Measurements from ENCODE around the gene ACTR1B. TPM values are rescaled to one million over a fixed set of nuclear protein-coding genes. Genes with fewer than 3 reads are reported as not detected.
A peak's percentile ranks its signal among the peaks of the same experiment; 100 is the strongest.

ACTR1B gene
- total RNA-seq, 1 experiment from 2014 or later, result 28.3 TPM

DNA sequence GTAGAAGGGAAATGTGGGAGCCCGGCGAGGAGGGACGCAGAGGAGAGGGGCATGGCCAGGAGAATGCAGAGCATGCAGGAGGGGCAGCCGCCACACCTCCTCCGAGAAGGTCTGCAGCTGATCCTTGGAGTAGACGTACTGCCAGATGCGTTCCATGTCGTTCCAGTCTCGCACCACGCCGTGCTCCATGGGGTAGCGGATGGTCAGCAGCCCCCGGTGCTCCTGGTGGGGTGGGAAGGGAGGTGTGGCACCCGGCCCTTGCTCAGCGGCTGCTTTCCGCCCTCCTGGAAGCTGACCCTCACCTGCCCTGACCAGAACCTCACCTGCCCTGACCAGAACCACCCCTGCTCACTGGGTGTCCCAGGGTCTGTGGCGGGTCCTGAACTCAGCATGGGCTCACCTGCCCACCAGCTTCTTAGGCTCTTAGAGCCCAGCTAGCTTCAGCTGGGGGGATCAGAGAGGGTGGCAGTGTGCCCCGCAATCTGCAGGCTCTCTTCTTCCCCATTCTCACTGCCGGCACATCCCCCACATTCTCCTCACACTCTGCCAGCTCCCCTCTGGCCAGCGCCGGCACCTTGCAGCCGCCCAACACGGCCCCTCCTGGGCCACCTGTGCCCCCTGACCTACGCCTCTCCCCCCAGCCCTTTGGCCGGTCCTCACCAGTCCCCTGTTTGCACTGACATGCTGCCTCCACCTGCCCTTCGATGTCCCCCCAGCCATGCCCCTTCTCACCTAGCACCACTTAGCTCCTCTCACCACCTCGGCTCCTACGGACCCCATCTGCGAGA lies 4.4 kb downstream of the ACTR1B start:
- Histone ChIP-seq H3K4me3 (no peak overlapping the region), H3K27me3 (replicated peaks) (no peaks in the 10 kb centered on the region), H3K4me1 (replicated peaks) (peaks cover 13% of the 10 kb centered on the region), H3K36me3 (peaks cover 53% of the 10 kb centered on the region), H3K27ac (no peak overlapping the region), H3K9me3 (replicated peaks) (no peaks in the 10 kb centered on the region)
- DNase-seq (ENCODE audit: low read depth in 1 of 2, low spot score in 2 of 2), result no peak

DNA sequence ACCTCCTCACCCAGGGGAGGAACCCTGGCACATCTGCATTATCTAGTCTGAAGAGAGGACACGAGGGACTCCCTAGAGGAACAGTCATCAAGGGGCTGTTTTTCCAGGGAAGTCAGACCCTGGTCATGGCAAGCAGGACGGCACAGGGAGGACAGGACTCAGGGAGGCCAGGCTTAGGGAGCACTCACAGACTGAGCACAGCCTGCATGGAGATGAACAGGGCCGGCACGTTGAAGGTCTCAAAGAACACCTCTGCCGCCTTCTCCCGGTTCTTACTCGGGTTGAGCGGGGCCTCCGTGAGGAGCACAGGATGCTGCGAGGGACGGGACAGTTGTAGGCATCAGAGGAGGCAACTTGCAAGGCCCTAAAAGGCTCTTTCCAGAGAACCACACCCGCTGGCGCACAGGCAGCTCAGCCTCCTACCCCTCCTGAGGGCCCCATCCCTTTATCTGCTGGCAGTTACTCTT lies 5.1 kb downstream of the ACTR1B start:
- H3K9me3 ChIP-seq (replicated peaks), result no peaks in the 10 kb centered on the region
- H3K27ac ChIP-seq, result no peak overlapping the region
- H3K36me3 ChIP-seq, result peaks cover 59% of the 10 kb centered on the region
- H3K27me3 ChIP-seq (replicated peaks), result no peaks in the 10 kb centered on the region
- no peak for DNase-seq (ENCODE audit: low read depth in 1 of 2, low spot score in 2 of 2)
- peaks cover 20% of the 10 kb centered on the region for H3K4me1 ChIP-seq (replicated peaks)
- no peak overlapping the region for H3K4me3 ChIP-seq

DNA sequence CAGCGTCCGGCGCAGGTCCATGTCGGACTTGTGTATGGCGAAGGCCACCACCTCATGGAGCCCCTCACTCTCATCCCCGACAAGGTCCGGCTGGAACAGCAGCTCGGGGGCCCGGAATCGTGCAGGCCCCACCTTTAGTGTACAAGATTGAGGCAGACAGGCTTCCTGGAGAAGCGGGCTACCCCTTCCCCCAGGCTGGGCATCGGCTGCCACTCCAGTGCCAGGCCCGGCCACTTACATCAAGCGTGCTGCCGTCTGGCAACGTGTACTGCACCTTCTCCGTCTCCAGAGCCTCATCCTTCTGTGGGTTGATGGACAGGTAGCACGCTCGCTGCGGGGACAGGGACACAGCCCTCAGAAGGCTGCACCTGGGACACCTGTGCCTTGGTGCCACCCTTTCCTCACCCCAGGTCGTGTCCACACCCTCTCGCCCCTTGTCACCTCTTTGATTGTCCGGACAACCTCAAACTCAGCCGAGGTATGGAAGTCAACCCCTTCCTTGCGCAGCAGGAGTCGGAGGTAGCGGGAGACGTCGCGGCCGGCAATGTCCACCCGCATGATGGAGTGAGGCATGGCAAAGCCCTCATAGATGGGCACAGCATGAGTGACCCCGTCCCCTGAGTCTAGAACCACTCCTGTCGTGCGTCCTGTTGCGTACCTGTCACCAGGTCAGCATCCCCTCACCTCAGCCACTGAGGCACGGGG lies 5.7 kb downstream of the ACTR1B start:
- H3K27me3 ChIP-seq (replicated peaks), result no peaks in the 10 kb centered on the region
- H3K36me3 ChIP-seq, result peaks cover 55% of the 10 kb centered on the region
- peaks cover 24% of the 10 kb centered on the region for H3K4me1 ChIP-seq (replicated peaks)
- H3K4me3 ChIP-seq, result no peak overlapping the region
- H3K27ac ChIP-seq, result no peak overlapping the region
- peak in 1 of 2 experiments; percentile 37 for DNase-seq (ENCODE audit: low read depth in 1 of 2, low spot score in 2 of 2)
- H3K9me3 ChIP-seq (replicated peaks), result no peaks in the 10 kb centered on the region

DNA sequence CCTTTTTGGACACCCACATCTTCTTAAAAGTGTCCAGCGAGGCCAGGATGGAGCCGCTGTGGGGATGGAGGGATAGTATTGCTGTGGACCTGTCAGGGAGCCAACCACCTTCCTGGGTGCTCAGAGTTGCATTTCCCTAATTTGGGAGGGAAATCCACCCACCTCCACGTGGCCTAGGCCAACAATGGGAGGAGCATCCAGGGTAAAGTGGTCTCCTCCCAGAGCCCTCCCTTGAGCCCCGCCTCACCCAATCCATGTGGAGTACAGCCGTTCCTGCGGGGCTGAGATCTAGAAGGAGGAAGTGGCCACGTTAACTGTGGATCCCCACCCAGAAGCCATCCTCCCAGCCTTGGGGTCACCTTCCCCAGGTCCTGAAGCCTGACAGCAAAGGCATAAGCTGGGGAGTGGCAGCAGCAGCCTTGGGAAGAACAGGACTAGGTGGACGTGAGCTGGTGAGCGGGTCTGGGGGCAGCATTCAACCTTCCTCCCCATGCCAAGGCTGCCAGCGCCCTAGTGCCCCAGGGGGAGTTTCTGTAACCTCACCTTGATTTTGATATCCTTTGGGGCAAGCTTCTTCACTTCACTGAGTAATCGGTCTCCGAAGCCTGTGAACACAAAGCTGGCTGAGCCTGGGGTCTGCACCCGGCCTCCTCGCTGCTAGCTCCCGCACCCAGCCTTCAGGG lies 6.8 kb downstream of the ACTR1B start:
- H3K9me3 ChIP-seq (replicated peaks), result no peaks in the 10 kb centered on the region
- no peak overlapping the region for H3K27ac ChIP-seq
- peaks cover 55% of the 10 kb centered on the region for H3K36me3 ChIP-seq
- H3K4me1 ChIP-seq (replicated peaks), result peaks cover 18% of the 10 kb centered on the region
- peak in 1 of 2 experiments; percentile 31 for DNase-seq (ENCODE audit: low read depth in 1 of 2, low spot score in 2 of 2)
- H3K27me3 ChIP-seq (replicated peaks), result no peaks in the 10 kb centered on the region
- H3K4me3 ChIP-seq, result no peak overlapping the region

DNA sequence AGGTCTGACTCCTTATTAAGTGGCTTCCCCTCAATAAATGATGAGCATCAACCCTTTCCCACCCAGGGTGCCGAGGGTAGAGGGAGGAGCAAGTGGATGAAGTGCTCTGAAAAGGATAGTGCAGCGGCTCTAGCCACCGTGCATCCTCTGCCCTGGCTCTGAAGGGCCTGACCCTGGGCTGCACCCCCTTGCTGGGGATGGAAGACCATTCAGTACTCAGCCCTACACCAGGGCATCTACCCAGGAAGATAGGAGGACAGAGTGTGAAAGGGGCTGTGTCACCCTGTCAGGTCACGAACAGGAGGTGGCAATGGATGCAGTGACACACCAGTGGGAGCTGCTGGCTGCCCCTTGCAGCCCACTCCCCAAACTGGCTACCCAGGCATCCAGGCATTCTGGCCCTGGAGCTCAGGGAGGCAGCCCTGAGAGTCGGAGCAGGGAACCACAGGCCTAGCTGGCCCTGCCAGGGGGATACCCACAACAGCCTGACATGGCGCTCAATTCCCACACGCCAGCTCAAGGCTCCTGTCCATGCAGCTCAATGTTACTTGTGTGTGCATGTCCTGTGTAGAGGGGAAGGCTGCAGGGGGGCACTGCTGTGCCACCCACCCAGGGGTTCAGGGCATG lies 7.6 kb downstream of the ACTR1B start:
- no peak overlapping the region for H3K27ac ChIP-seq
- peaks cover 12% of the 10 kb centered on the region for H3K4me1 ChIP-seq (replicated peaks)
- no peak overlapping the region for H3K4me3 ChIP-seq
- H3K36me3 ChIP-seq, result peaks cover 48% of the 10 kb centered on the region
- H3K27me3 ChIP-seq (replicated peaks), result no peaks in the 10 kb centered on the region
- H3K9me3 ChIP-seq (replicated peaks), result no peaks in the 10 kb centered on the region
- DNase-seq (ENCODE audit: low read depth in 1 of 2, low spot score in 2 of 2), result peak in 1 of 2 experiments; percentile 18

DNA sequence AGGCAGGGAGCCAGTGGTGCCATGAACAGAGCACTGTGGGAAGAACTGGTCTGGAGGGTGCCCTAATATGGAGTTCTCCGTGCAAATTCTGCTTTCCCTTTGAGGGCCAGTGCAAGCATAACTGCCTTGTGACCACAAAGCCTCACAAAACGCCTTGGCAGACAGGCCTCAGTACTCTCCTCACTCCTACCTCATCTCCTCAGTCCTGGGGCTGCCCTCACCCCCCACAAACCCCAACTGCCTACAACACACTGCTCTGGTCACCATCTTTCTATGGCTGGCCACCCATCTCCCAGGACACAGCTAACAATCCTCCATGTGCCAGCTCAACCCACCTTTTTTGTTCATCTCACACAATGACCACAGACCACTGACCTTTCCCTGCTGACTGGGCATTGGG lies 9.1 kb downstream of the ACTR1B start:
- Histone ChIP-seq H3K4me3 (no peak overlapping the region), H3K4me1 (replicated peaks) (peaks cover 12% of the 10 kb centered on the region), H3K27ac (no peak overlapping the region), H3K9me3 (replicated peaks) (no peaks in the 10 kb centered on the region), H3K36me3 (peaks cover 42% of the 10 kb centered on the region), H3K27me3 (replicated peaks) (no peaks in the 10 kb centered on the region)
- DNase-seq (ENCODE audit: low read depth in 1 of 2, low spot score in 2 of 2), result no peak

DNA sequence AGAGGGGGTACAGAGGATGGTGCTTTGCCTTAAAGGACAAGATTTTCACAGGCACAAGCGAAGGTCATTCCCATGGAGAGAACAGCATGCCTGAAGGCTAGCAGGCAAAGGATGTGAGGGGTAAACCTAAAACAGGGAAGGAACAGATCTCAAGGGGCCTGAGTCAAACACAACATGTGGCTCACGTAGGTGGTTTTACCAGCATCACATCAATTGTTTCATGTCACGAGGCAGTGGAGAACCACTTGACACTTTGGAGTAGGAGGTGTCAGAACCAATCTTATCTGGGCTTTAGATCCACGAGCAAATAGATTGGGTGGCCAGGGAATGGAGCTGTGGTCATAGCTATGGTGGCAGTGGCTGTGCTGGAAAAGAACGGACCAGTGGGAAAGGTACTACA lies 9.5 kb downstream of the ACTR1B start:
- DNase-seq (ENCODE audit: low read depth in 1 of 2, low spot score in 2 of 2), result no peak
- peaks cover 12% of the 10 kb centered on the region for H3K4me1 ChIP-seq (replicated peaks)
- H3K36me3 ChIP-seq, result peaks cover 42% of the 10 kb centered on the region
- no peak overlapping the region for H3K27ac ChIP-seq
- no peak overlapping the region for H3K4me3 ChIP-seq
- H3K9me3 ChIP-seq (replicated peaks), result no peaks in the 10 kb centered on the region
- no peaks in the 10 kb centered on the region for H3K27me3 ChIP-seq (replicated peaks)

DNA sequence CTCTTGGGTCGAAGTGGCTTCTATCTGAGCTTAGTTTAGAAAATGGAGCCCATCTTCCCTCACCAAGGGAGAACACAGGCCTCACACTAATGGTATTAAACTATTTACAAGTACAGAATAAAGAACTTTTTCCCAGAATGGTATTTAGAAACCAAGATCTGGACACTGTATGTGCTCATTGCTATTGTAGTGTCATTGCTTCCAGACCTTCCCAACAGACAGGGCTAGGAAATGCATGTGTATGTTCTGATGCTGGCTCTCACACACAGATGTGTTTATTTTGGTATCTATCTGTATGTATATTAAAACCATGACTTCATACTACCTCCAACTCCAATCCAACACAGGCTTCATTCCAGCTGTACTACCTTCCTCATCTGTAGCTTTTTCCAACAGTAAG lies 10.0 kb downstream of the ACTR1B start:
- H3K4me1 ChIP-seq (replicated peaks), result peaks cover 12% of the 10 kb centered on the region
- H3K27me3 ChIP-seq (replicated peaks), result no peaks in the 10 kb centered on the region
- H3K27ac ChIP-seq, result no peak overlapping the region
- no peak overlapping the region for H3K4me3 ChIP-seq
- no peaks in the 10 kb centered on the region for H3K9me3 ChIP-seq (replicated peaks)
- DNase-seq (ENCODE audit: low read depth in 1 of 2, low spot score in 2 of 2), result no peak
- H3K36me3 ChIP-seq, result peaks cover 40% of the 10 kb centered on the region

DNA sequence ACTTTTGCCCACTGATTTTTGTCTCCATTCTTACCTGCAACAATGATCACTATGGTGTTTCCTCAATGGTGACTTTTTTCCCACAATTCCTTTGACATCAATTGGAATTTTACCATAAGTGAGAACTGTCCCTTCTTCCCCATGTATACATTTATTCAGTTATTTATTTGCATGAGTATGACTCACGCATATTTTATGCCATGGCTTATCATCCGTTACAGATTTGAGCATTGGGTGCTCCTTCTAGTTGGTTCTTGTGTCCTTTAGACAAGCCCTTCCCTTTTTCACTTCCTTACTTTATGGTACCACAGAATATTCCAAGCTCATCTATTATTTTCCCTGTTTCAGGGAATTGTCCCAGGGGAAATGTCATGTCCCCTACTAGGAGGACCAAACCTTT lies 10.4 kb downstream of the ACTR1B start:
- no peaks in the 10 kb centered on the region for H3K9me3 ChIP-seq (replicated peaks)
- no peak overlapping the region for H3K4me3 ChIP-seq
- H3K27me3 ChIP-seq (replicated peaks), result no peaks in the 10 kb centered on the region
- peaks cover 40% of the 10 kb centered on the region for H3K36me3 ChIP-seq
- DNase-seq (ENCODE audit: low read depth in 1 of 2, low spot score in 2 of 2), result peak in 1 of 2 experiments; percentile 13
- peaks cover 12% of the 10 kb centered on the region for H3K4me1 ChIP-seq (replicated peaks)
- no peak overlapping the region for H3K27ac ChIP-seq

DNA sequence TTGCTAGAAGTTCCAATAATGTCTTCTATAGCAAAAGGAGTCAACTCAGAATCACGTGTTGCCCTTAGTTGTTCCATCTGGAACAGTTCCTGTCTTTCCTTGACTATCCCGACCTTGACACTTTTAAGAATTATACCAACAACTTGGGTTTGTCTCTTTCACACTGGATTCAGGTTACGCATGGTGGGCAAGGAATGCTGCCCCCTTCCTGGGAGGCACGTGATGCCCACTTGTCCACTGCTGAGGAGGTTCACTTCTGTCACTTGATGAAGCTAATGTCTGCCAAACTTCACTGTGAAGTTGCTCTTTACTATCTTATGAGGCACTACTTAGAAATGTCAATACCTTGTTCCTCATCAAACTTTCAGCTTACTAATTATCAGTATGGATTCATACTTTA lies 12.7 kb downstream of the ACTR1B start:
- DNase-seq (ENCODE audit: low read depth in 1 of 2, low spot score in 2 of 2), result no peak
- Histone ChIP-seq H3K4me3 (no peak overlapping the region), H3K27ac (no peak overlapping the region), H3K9me3 (replicated peaks) (no peaks in the 10 kb centered on the region), H3K27me3 (replicated peaks) (no peaks in the 10 kb centered on the region), H3K36me3 (peaks cover 36% of the 10 kb centered on the region), H3K4me1 (replicated peaks) (peaks cover 18% of the 10 kb centered on the region)

DNA sequence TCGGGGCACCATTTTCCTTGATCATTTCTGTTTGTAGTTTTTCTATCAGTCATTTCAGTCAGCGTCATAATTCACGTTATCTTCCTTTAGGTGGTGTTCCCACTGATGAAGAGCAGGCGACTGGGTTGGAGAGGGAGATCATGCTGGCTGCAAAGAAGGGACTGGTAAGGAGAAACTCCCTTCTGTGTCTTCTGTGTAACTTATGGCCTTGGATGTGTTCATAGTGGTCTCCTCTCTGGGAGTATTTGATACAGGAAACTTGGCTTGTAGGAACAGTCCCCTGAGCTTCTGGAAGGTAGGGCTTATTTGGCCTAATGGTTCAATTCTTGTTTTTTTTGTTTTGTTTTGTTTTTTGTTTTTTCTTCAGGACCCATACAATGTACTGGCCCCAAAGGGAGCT lies 16.9 kb downstream of the ACTR1B start:
- H3K9me3 ChIP-seq (replicated peaks), result no peaks in the 10 kb centered on the region
- H3K4me1 ChIP-seq (replicated peaks), result peaks cover 12% of the 10 kb centered on the region
- H3K27ac ChIP-seq, result no peak overlapping the region
- peaks cover 31% of the 10 kb centered on the region for H3K36me3 ChIP-seq
- H3K4me3 ChIP-seq, result peak overlapping the region; percentile 77
- H3K27me3 ChIP-seq (replicated peaks), result no peaks in the 10 kb centered on the region
- DNase-seq (ENCODE audit: low read depth in 1 of 2, low spot score in 2 of 2), result no peak

DNA sequence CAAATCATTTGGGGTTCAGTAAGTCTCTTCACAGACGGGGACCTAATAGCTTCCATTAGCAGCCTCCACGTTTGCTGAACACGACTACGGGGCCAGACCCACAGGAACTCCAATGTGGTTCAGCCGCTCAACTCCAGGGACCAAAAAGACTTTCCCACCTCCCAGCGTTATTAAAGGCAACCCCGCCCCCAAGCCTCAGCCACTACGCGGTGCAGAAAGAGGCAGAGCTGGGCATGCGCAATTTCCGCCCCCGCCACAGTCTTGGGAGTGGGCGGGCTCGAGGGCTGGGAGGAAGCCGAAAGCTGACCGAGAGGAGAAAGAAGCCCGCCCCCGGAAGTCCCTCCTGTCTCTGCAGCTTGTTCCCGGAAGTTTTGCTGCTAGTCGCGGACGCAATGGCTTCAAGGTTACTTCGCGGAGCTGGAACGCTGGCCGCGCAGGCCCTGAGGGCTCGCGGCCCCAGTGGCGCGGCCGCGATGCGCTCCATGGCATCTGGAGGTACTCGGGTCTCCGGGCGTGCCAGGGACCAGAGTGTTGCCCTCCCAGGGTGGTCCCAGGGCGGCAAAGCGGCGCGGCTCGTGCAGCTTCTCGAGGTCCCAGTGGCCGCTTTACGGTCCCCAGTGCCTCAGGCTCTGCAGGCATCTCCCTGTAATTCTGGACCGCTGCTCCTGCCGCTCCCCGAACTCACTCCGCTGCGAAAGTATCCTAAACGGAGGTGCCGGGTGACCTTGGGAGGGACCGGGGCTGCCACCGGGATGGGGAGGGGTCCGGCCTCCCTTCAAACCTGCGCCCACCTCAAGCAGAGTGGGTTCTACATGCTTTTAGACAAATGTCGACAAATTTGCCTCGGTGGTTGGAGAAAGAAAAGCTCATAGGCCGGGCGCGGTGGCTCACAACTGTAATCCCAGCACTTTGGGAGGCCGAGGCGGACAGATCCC lies 17.9 kb downstream of the ACTR1B start, which contains the start of gene COX5B:
COX5B (plus strand) TSS at position 368 of the 935 bp plus-strand sequence; CDS start at position 393, 25 bp downstream.
- H3K4me3 ChIP-seq, result peak within 1 kb of the TSS; percentile 77
- peaks cover 31% of the 10 kb centered on the region for H3K36me3 ChIP-seq
- no peaks in the 10 kb centered on the region for H3K9me3 ChIP-seq (replicated peaks)
- H3K4me1 ChIP-seq (replicated peaks), result peaks cover 12% of the 10 kb centered on the region
- DNase-seq (ENCODE audit: low read depth in 1 of 2, low spot score in 2 of 2), result peak; percentile 93 to 98
- peak within 1 kb of the TSS; percentile 32; the same call in 1 of the 2 replicates for H3K27ac ChIP-seq
- H3K27me3 ChIP-seq (replicated peaks), result no peaks in the 10 kb centered on the region
